Umbilical cord (tissue), 2 donors: ENCODE data around the gene CHST12. TPM values are rescaled to one million over a fixed set of nuclear protein-coding genes. Genes with fewer than 3 reads are reported as not detected.
"Not testable (repeated sequence)": the region's sequence is repeated elsewhere in the genome, so short reads cannot be mapped to it uniquely, and the experiment has no call there.

Experiments
- DNase-seq: peaks from one replicate; pipeline ENCODE4 v3.0.0-alpha.2; 2015; ENCODE audit warnings: low spot score
- total RNA-seq: library from RNA; depleted of rRNA; stranded (reverse); fragments of >200 nt; gene quantifications from one replicate; pipeline ENCODE4 v1.2.3, GENCODE V29; 2014; ENCODE audit warnings: low replicate concordance; ENCODE audit not compliant: insufficient read depth

CHST12 gene
- total RNA-seq, 1 donor from 2014 or later: 3.9 TPM

GRCh38 chr7:2378125-2378524 is 25.3 kb upstream of the CHST12 start:
- not testable (repeated sequence) for DNase-seq

- DNase-seq: no peak
Measured at GRCh38 chr7:2379161-2379560, 24.2 kb upstream of the CHST12 start.

- no peak for DNase-seq
Measured at GRCh38 chr7:2379821-2380450, 23.5 kb upstream of the CHST12 start.

- DNase-seq: no peak
Measured at GRCh38 chr7:2380461-2380860, 22.9 kb upstream of the CHST12 start.

GRCh38 chr7:2381227-2381626 is 22.2 kb upstream of the CHST12 start:
- DNase-seq: no peak

- DNase-seq: no peak
Measured at GRCh38 chr7:2381881-2382509, 21.4 kb upstream of the CHST12 start.

- DNase-seq: no peak
Measured at GRCh38 chr7:2383543-2384274, 19.7 kb upstream of the CHST12 start.

- DNase-seq: no peak
Measured at GRCh38 chr7:2384354-2385243, 18.8 kb upstream of the CHST12 start.

- not testable (repeated sequence) for DNase-seq
Measured at GRCh38 chr7:2386122-2386521, 17.3 kb upstream of the CHST12 start.

GRCh38 chr7:2386964-2387669 is 16.3 kb upstream of the CHST12 start:
- DNase-seq: no peak

GRCh38 chr7:2387897-2388636 is 15.3 kb upstream of the CHST12 start:
- DNase-seq: no peak

GRCh38 chr7:2388637-2388954 is 14.8 kb upstream of the CHST12 start:
- DNase-seq: no peak

GRCh38 chr7:2390020-2390816 is 13.2 kb upstream of the CHST12 start:
- DNase-seq: not testable (repeated sequence)

GRCh38 chr7:2393706-2394105 is 9.7 kb upstream of the CHST12 start:
- DNase-seq: peak; percentile 49

- DNase-seq: no peak
Measured at GRCh38 chr7:2394566-2395082, 8.8 kb upstream of the CHST12 start.

GRCh38 chr7:2398506-2398905 is 4.9 kb upstream of the CHST12 start:
- DNase-seq: no peak

- peak; percentile 93 for DNase-seq
Measured at GRCh38 chr7:2399848-2400587, 3.4 kb upstream of the CHST12 start.

- DNase-seq: no peak
Measured at GRCh38 chr7:2402687-2403013, 761 bp upstream of the CHST12 start.
